Liver (tissue), 9 donors: ENCODE measurements around the gene RAPGEF6. TPM values are rescaled to one million over a fixed set of nuclear protein-coding genes. Genes with fewer than 3 reads are reported as not detected.

Source experiments
- DNase-seq: peaks from one replicate; pipeline ENCODE4 v3.0.0-alpha.2; 2017; ENCODE audit warnings: low spot score
- H3K27ac ChIP-seq, 2 donors: one replicate each; pipeline ENCODE4 v1.7.0; 2013; ENCODE audit warnings: inconsistent platforms in 2 of 2, low read length in 2 of 2, control low read depth in 1 of 2, low read depth in 1 of 2, mild to moderate bottlenecking in 1 of 2
- H3K27me3 ChIP-seq, 4 donors: one replicate each; pipeline versions ENCODE4 v1.6.1 to v1.7.0; 2013; ENCODE audit warnings: low read length in 3 of 4, inconsistent platforms in 1 of 4, mild to moderate bottlenecking in 1 of 4, moderate library complexity in 1 of 4; ENCODE audit not compliant: control insufficient read depth in 4 of 4, insufficient read depth in 4 of 4
- H3K36me3 ChIP-seq, 4 donors: one replicate each; pipeline versions ENCODE4 v1.6.1 to v1.7.0; 2013; ENCODE audit warnings: low read length in 3 of 4, mild to moderate bottlenecking in 3 of 4, low read depth in 1 of 4, moderate library complexity in 1 of 4; ENCODE audit not compliant: control insufficient read depth in 4 of 4, insufficient read depth in 3 of 4
- H3K4me1 ChIP-seq, 4 donors: one replicate each; pipeline versions ENCODE4 v1.6.1 to v1.7.0; 2013; ENCODE audit warnings: low read length in 3 of 4, mild to moderate bottlenecking in 3 of 4, moderate library complexity in 1 of 4; ENCODE audit not compliant: control insufficient read depth in 4 of 4, insufficient read depth in 4 of 4
- H3K4me3 ChIP-seq, 3 donors: one replicate each; pipeline versions ENCODE4 v1.6.1 to v1.7.0; 2013; ENCODE audit warnings: low read length in 3 of 3, control low read depth in 1 of 3, low read depth in 1 of 3, mild to moderate bottlenecking in 1 of 3
- H3K9ac ChIP-seq, 2 donors: one replicate each; pipeline ENCODE4 v1.7.0; 2013; ENCODE audit warnings: low read length in 2 of 2, mild to moderate bottlenecking in 2 of 2, moderate library complexity in 2 of 2, control low read depth in 1 of 2, low read depth in 1 of 2
- H3K9me3 ChIP-seq, 4 donors: one replicate each; pipeline versions ENCODE4 v1.6.1 to v1.7.0; 2013; ENCODE audit warnings: low read length in 3 of 4; ENCODE audit not compliant: control insufficient read depth in 4 of 4
- EGR1 ChIP-seq, 2 donors: IDR thresholded peaks; 2 replicates each; pipeline ENCODE4 v1.6.1; 2016 to 2018; ENCODE audit warnings: antibody characterized with exemption in 2 of 2, low read depth in 2 of 2
- FOXA1 ChIP-seq: IDR thresholded peaks from 2 replicates; pipeline ENCODE4 v1.6.1; 2016; ENCODE audit warnings: antibody characterized with exemption
- FOXA2 ChIP-seq: IDR thresholded peaks from 2 replicates; pipeline ENCODE4 v1.6.1; 2016; ENCODE audit warnings: antibody characterized with exemption
- HNF4A ChIP-seq, 2 donors: conservative IDR thresholded peaks; 2 replicates each; pipeline ENCODE4 v1.6.1; 2016; ENCODE audit warnings: antibody characterized with exemption in 2 of 2, mild to moderate bottlenecking in 2 of 2
- HNF4G ChIP-seq: IDR thresholded peaks from 2 replicates; pipeline ENCODE4 v1.6.1; 2016; ENCODE audit warnings: antibody characterized with exemption
- JUND ChIP-seq, 2 donors: IDR thresholded peaks; 2 replicates each; pipeline ENCODE4 v1.6.1; 2016; ENCODE audit warnings: antibody characterized with exemption in 2 of 2
- NR2F2 ChIP-seq: IDR thresholded peaks from 2 replicates; pipeline ENCODE4 v1.6.1; 2016; ENCODE audit warnings: antibody characterized with exemption
- RAD21 ChIP-seq, 2 donors: IDR thresholded peaks; 2 replicates each; pipeline ENCODE4 v1.6.1; 2016; ENCODE audit warnings: antibody characterized with exemption in 2 of 2, mild to moderate bottlenecking in 2 of 2
- RXRA ChIP-seq, 2 donors: IDR thresholded peaks; 2 replicates each; pipeline ENCODE4 v1.6.1; 2017 to 2018; ENCODE audit warnings: antibody characterized with exemption in 2 of 2, mild to moderate bottlenecking in 1 of 2
- SP1 ChIP-seq: IDR thresholded peaks from 2 replicates; pipeline ENCODE4 v1.6.1; 2018; ENCODE audit warnings: antibody characterized with exemption, mild to moderate bottlenecking
- TAF1 ChIP-seq: conservative IDR thresholded peaks from 2 replicates; pipeline ENCODE4 v1.6.1; 2016; ENCODE audit warnings: antibody characterized with exemption, mild to moderate bottlenecking
- YY1 ChIP-seq: IDR thresholded peaks from 2 replicates; pipeline ENCODE4 v1.6.1; 2016; ENCODE audit warnings: antibody characterized with exemption, mild to moderate bottlenecking
- ZBTB33 ChIP-seq: IDR thresholded peaks from 2 replicates; pipeline ENCODE4 v1.6.1; 2016; ENCODE audit warnings: antibody characterized with exemption
- WGBS: extraction: QIAGEN DNeasy Blood & Tissue Kit; methylation state at CpG from one replicate; pipeline ENCODE4 v1.1.7; 2013; 5-methylcytosine and 5-hydroxymethylcytosine counted together
- polyA plus RNA-seq, 2 donors: library from polyadenylated mRNA; stranded (reverse) in 1 of 2; unstranded in 1 of 2; fragments of 200-250 nt in 1 of 2; fragments of >200 nt in 1 of 2; fragmentation: Nextera tagmentation in 1 of 2; extraction: Ambion mirVana in 1 of 2; gene quantifications; one replicate each; pipeline versions ENCODE4 v1.2.1 to v1.2.3, GENCODE V29; 2013 to 2015
- total RNA-seq, 2 donors: library from RNA; depleted of rRNA; stranded (reverse); fragments of >200 nt; gene quantifications; one replicate each; pipeline ENCODE4 v1.2.3, GENCODE V29; 2014
- TF ChIP-seq, protein P1 (sequence below): fragments of 150-350 bp; IDR thresholded peaks from 2 replicates; pipeline ENCODE4 v1.5.1; 2017; ENCODE audit warnings: improper control_type of control experiment, low read depth, low read length; ENCODE audit not compliant: missing input control
- TF ChIP-seq, protein P2 (sequence below): IDR thresholded peaks from 2 replicates; pipeline ENCODE4 v1.6.1; 2016; ENCODE audit warnings: antibody characterized with exemption
- TF ChIP-seq, protein P3 (sequence below): IDR thresholded peaks from 2 replicates; pipeline ENCODE4 v1.6.1; 2016; ENCODE audit warnings: antibody characterized with exemption, mild to moderate bottlenecking
- donor health status: healthy.
- donor health status: healthy.
- donor health status: healthy.
- donor health status: healthy.
- donor health status: healthy.

RAPGEF6 gene
- total and polyA plus RNA-seq, 4 donors: 1.7 to 16.1 (median 8.6) TPM

DNA sequence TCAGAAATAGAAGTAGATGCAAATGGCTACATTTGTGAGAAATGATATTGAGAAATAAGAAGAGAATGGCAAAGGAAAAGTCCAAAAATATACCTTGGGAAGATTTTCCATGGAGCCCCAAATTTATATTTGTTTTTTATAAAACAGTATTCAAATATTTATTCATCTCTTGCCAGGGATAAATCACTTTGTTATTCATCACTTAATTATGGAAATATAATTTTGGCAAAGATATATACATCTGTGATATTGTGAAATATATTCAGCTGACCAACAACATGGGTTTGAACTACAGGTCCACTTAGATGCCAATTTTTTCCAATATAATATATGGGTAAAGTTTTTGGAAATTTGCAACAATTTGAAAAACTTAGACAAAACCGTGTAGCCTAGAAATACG is 19.7 kb upstream of the RAPGEF6 start:
- H3K27ac ChIP-seq: peak overlapping the region in 1 of 2 donors; percentile 54
- no peak for TF ChIP-seq JUND (IDR thresholded peaks at IDR 0.05)
- no peak for TF ChIP-seq TAF1
- TF ChIP-seq, protein P1, sequence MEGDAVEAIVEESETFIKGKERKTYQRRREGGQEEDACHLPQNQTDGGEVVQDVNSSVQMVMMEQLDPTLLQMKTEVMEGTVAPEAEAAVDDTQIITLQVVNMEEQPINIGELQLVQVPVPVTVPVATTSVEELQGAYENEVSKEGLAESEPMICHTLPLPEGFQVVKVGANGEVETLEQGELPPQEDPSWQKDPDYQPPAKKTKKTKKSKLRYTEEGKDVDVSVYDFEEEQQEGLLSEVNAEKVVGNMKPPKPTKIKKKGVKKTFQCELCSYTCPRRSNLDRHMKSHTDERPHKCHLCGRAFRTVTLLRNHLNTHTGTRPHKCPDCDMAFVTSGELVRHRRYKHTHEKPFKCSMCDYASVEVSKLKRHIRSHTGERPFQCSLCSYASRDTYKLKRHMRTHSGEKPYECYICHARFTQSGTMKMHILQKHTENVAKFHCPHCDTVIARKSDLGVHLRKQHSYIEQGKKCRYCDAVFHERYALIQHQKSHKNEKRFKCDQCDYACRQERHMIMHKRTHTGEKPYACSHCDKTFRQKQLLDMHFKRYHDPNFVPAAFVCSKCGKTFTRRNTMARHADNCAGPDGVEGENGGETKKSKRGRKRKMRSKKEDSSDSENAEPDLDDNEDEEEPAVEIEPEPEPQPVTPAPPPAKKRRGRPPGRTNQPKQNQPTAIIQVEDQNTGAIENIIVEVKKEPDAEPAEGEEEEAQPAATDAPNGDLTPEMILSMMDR: no peak
- TF ChIP-seq RAD21 (IDR thresholded peaks at IDR 0.05): no peak
- no peak for TF ChIP-seq HNF4G
- TF ChIP-seq, protein P2, sequence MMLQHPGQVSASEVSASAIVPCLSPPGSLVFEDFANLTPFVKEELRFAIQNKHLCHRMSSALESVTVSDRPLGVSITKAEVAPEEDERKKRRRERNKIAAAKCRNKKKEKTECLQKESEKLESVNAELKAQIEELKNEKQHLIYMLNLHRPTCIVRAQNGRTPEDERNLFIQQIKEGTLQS: no peak
- no peak for TF ChIP-seq FOXA1

DNA sequence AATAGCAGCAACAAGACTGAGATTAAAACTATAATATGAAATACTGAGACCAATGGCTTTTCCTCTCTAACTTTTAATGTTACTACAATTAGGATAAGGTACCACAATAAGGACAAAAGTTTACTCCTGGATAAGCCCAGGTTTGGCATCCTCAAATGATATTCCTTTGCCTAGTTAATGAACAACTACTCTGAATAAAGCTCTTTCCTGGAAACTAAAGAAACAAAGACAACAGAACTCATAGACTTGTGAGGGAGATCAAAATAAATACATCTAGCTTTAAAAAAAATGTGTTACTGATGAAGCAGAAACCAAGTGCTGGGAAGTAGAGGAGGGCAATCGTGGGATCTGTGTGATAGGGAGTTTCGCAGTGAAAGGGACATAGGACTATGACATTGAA is 19.3 kb upstream of the RAPGEF6 start:
- Histone ChIP-seq H3K4me1 (peaks cover 2 to 7% (median 5%) of the 10 kb centered on the region in 4 donors), H3K9ac (no peak overlapping the region), H3K36me3 (peaks cover 7 to 17% (median 13%) of the 10 kb centered on the region in 4 donors), H3K27ac (peak overlapping the region in 1 of 2 donors; percentile 54), H3K4me3 (no peak overlapping the region), H3K9me3 (no peaks in the 10 kb centered on the region), H3K27me3 (no peaks in the 10 kb centered on the region)
- TF ChIP-seq SP1 (no peak), NR2F2 (no peak), JUND (IDR thresholded peaks at IDR 0.05) (no peak), RXRA (IDR thresholded peaks at IDR 0.05) (peak in 1 of 2 donors; percentile 13), FOXA2 (no peak), TAF1 (no peak)
- TF ChIP-seq, protein P2: no peak
- 68% methylated on average over 2 of the region's 2 CpGs for WGBS
- DNase-seq: no peak

More for the DNA sequence above, 19.7 kb upstream of the RAPGEF6 start:
- Histone ChIP-seq H3K9ac (no peak overlapping the region), H3K36me3 (peaks cover 11 to 18% (median 17%) of the 10 kb centered on the region in 4 donors), H3K4me1 (peaks cover 2 to 7% (median 5%) of the 10 kb centered on the region in 4 donors), H3K4me3 (no peak overlapping the region), H3K9me3 (peaks cover 0 to 3% (median 0%) of the 10 kb centered on the region in 4 donors), H3K27me3 (no peaks in the 10 kb centered on the region)
- no peak for DNase-seq
- 96% methylated on average over 2 of the region's 2 CpGs for WGBS

GRCh38 chr5:131649161-131649560 is 14.1 kb upstream of the RAPGEF6 start:
- DNase-seq: no peak
- Histone ChIP-seq H3K9me3 (no peaks in the 10 kb centered on the region), H3K27ac (no peak overlapping the region), H3K9ac (no peak overlapping the region), H3K4me3 (no peak overlapping the region), H3K27me3 (no peaks in the 10 kb centered on the region), H3K4me1 (peaks cover 0 to 12% (median 5%) of the 10 kb centered on the region in 4 donors), H3K36me3 (peaks cover 5 to 28% (median 17%) of the 10 kb centered on the region in 4 donors)
- 96% methylated on average over 3 of the region's 3 CpGs for WGBS
- TF ChIP-seq ZBTB33 (no peak), JUND (IDR thresholded peaks at IDR 0.05) (no peak), RAD21 (IDR thresholded peaks at IDR 0.05) (no peak), YY1 (no peak), RXRA (IDR thresholded peaks at IDR 0.05) (no peak), EGR1 (IDR thresholded peaks at IDR 0.05; ENCODE audit: low read depth in 2 of 2) (no peak), SP1 (no peak), HNF4G (no peak), TAF1 (no peak), FOXA1 (no peak), HNF4A (conservative IDR thresholded peaks at IDR 0.05) (no peak), NR2F2 (no peak)
- TF ChIP-seq, protein P1: no peak
- TF ChIP-seq, protein P3, sequence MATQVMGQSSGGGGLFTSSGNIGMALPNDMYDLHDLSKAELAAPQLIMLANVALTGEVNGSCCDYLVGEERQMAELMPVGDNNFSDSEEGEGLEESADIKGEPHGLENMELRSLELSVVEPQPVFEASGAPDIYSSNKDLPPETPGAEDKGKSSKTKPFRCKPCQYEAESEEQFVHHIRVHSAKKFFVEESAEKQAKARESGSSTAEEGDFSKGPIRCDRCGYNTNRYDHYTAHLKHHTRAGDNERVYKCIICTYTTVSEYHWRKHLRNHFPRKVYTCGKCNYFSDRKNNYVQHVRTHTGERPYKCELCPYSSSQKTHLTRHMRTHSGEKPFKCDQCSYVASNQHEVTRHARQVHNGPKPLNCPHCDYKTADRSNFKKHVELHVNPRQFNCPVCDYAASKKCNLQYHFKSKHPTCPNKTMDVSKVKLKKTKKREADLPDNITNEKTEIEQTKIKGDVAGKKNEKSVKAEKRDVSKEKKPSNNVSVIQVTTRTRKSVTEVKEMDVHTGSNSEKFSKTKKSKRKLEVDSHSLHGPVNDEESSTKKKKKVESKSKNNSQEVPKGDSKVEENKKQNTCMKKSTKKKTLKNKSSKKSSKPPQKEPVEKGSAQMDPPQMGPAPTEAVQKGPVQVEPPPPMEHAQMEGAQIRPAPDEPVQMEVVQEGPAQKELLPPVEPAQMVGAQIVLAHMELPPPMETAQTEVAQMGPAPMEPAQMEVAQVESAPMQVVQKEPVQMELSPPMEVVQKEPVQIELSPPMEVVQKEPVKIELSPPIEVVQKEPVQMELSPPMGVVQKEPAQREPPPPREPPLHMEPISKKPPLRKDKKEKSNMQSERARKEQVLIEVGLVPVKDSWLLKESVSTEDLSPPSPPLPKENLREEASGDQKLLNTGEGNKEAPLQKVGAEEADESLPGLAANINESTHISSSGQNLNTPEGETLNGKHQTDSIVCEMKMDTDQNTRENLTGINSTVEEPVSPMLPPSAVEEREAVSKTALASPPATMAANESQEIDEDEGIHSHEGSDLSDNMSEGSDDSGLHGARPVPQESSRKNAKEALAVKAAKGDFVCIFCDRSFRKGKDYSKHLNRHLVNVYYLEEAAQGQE: no peak
- TF ChIP-seq, protein P2: no peak
